Erythroblast (primary cell): ENCODE measurements around the gene CLASP1.

ENCODE experiments used
- DNase-seq, 2 experiments: peaks; one replicate each; lab custom pipeline; 2025; lab: John Stamatoyannopoulos, UW
- GATA1 ChIP-seq: IDR thresholded peaks from 2 replicates; pipeline ENCODE4 v1.6.1; 2011; ENCODE audit warnings: low read depth, mild to moderate bottlenecking, control low read depth, low read length, moderate library complexity
- POLR2A ChIP-seq: IDR thresholded peaks from 2 replicates; pipeline ENCODE4 v1.6.1; 2011; ENCODE audit warnings: mild to moderate bottlenecking, low read length

CLASP1 gene

DNA sequence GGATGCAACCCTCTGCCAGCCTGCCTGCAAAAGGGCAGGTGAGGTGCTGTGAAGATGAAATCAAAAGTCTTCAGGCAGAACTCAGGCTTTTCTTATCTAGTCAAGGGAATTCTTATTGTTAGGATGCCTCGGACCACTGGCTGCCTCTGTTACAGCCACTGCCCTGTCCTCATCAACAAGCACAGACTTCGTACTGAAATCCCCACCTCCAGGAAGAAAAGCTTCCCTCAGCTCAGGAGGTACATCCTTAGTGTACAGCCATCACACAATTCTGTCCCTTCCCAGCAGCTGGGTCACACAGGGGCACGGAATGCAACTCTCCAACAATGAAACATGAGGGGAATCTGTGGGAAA lies 128.6 kb downstream of the CLASP1 start:
- DNase-seq, result no peak
- TF ChIP-seq GATA1 (no peak), POLR2A (no peak)

DNA sequence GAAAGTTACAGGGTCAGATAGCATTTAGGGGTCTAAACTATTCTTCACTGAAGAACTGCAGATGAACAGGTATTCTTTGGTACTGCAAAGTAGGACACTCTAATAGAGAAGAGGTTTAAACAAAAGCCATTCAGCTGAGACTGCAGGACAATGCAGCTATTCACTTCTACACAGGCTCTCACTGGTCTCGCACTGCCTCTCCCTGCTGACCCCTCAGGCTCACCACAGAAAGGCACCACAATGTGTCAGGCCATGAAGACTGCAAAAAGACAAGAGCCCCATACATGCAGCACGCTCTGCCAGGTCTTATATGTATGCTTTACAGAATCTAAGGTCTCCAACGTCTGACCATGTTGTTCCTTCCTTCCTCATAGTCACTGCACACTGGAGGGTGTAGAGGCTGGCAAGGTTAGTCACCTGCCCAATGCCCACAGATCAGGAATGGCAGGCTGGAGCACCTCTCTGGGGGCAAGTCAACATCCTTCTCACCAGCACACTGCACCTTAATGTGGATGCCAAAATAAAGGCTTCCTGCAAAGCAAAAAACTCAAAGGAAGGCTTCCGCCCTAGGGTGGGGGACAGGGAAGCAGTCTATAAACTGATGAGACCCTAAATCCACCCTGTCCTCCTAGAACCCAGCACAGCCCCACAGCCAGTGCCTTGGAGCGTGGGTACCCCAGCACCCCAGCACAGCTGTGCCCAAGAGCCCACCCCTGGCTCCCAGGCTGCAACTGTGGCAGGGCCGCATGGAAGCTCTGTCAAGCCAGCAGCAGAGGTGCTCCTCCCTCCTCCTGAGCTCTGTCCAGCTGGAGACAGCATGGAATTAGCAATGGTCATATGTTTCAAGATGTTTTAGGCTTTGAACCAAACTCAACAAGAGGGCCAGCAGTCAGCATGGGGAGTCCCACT lies 129.3 kb downstream of the CLASP1 start:
- TF ChIP-seq POLR2A (no peak), GATA1 (no peak)
- no peak for DNase-seq

DNA sequence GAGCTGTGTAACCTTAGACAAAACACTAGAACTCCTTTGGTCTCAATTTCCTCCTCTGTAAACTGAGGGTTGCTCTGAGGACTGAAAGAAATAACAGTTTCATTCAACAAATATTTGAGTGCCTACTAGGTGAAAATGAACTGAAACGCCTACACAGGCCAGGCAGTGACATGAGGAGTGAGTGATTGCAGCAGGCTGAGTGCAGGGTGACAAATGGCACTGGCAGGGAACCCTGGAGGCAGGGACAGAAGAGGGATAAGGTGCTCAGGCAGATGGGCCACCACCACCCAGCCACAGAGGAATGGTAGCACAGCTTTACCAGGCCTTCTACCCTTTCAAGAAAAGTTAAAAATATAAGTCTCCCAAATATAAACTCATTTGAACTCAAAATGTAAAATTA lies 130.1 kb downstream of the CLASP1 start:
- no peak for DNase-seq
- no peak for TF ChIP-seq POLR2A
- no peak for TF ChIP-seq GATA1

DNA sequence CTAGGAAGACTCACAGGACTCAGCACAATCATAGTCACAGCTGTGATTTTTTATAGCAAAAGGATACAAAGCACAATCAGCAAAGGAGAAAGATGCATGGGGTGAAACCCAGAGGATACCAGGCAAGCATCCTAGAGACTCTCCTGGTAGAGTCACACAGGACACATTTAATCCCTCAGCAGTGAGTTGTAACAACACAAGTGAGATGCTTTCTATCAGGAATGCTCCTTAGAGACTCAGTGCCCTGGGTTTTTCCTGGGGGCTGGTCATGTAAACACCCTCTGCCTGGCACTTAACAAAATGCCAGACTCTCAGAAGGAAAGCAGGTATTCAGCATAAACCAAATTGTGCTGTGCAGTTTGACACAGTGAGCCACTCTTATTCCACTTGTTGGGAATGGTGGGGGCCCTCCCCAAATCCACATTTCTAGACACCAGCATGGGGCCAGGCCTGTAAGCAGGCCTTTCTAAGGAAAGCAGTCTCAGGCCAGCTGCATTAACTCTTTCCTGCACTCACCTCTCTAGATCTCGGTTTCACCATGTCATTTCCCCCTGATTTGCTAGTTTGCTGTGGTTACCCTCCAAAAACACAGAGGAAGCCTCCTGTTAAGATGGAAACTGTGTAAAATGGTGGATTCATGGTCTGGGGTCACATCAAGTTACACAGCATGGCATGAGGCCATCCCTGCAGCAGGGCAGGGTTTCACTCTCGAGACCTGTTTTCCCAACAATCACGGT lies 135.5 kb downstream of the CLASP1 start:
- TF ChIP-seq GATA1 (no peak), POLR2A (no peak)
- no peak for DNase-seq

DNA sequence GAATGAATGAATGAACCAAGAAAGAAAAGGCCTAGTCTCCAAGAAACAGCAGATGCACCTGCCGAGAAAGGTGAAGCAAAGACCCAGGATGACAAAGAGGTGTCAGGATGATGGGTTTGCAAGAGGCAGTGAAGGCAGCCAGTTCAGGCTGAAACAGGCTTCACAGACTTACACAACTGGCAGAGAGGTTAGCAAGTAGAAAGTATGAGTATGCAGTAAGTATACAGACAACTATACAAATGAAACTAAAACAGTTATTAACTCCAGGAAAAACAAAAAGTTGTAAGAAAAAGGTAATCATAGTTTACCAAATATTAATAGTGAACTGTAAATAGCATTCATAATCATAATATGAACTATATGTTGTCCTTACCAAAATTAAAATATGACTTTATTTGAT lies 138.4 kb downstream of the CLASP1 start:
- DNase-seq, result no peak
- TF ChIP-seq GATA1, result no peak
- no peak for TF ChIP-seq POLR2A

DNA sequence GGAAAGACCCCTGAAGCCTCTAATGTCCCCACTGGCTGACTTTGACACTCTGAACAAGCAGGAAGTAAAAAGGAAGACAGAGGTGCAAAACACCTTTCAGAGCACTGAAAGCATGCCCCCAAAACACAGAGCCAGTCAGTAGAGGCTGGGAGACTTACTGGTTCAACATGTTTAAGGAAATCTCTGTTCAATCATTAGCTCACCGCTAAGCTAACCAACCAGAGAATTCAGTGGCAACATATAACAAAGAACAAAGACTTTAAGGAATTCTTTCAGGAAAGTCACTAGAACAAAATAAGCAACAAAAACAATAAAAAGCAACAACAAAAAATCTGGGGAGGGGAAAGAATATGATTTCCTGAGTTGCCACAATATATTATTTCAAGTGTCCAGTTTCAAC lies 142.6 kb downstream of the CLASP1 start:
- TF ChIP-seq GATA1 (no peak), POLR2A (no peak)
- no peak for DNase-seq

DNA sequence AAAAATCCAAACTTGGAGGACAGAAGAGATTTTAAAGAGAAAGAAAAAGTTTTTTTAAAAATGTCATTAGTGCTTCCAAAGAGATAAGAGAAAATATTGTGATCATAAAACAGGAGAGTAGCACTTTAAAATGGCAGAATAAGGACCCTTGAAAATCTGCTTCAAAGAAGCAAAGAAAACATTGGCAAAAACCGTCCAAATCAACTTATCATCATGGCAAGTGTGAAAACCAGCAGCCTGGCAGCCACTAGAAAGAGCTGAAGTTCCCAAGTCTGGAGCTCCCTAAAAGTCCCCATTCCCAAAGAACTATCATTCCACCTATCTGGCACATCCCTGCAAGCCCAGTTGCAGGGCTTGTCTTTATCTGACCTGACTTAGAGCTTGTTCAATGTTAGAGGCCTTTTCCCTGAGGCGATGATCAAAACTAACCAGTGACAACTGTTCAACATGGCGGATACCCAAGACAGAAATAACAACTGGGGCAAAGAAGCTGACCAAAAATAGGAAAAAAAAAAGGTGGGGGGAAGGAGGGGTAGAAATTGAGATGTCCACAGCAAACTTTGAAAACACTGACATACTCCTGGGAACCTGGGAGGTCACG lies 143.2 kb downstream of the CLASP1 start:
- no peak for TF ChIP-seq GATA1
- no peak for TF ChIP-seq POLR2A
- no peak for DNase-seq

DNA sequence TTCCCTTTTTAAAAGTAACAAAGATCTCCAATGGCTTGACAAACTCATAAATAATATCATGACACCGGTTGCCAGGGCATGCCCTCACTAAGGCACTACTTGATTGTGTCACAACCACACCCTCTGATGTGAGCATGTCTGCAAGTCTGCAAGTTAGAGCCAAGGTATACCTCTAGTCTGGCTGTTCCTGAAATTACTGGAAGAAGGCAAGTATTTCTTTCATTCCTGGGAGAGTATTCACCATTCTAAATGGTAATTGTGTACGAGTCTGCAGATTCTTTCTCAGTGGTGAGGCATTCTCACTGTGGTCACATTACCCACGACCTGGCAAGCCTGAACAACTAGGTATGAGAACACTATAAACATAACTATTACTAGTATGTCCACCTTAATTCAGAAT lies 144.3 kb downstream of the CLASP1 start:
- DNase-seq, result peak in 1 of 2 experiments; percentile 5
- no peak for TF ChIP-seq GATA1
- TF ChIP-seq POLR2A, result no peak

DNA sequence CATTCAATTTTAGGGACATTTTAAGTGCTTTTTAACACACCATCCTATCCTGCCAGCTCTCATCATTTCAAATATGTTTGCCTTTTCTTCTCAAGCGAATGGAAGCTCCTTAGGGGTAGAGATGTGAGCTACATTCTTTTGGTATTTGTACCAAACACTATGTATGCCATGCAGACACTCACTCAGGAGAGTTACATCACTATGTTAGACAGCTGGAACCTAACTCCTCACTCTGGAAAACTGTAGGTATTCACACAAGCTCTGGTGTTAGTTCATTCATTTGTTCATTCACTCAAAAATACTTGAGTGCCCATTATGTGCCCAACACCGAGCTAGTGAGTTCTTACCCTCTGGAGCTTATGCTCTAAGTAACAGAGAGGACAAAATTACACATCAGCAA lies 144.9 kb downstream of the CLASP1 start:
- TF ChIP-seq GATA1 (no peak), POLR2A (no peak)
- DNase-seq, result no peak

DNA sequence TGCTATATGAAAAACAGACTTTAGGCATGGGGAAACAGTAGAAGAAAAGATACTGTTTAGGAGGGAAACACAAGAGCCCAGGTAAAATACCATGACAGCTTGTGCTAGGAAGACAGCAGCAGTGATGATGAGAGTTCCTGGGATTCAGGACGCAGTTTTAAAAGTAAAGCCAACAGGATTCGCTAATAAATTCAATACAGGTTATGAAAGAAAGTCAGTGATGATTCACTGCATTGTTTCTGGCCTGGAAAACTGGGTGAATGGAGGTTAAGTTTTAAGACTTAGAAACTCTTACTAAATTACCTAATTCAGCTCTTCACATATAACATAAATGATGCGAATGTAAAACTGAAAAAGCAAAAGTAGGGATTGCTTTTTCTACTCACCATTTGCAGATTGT lies 146.5 kb downstream of the CLASP1 start:
- TF ChIP-seq POLR2A, result no peak
- no peak for TF ChIP-seq GATA1
- no peak for DNase-seq

DNA sequence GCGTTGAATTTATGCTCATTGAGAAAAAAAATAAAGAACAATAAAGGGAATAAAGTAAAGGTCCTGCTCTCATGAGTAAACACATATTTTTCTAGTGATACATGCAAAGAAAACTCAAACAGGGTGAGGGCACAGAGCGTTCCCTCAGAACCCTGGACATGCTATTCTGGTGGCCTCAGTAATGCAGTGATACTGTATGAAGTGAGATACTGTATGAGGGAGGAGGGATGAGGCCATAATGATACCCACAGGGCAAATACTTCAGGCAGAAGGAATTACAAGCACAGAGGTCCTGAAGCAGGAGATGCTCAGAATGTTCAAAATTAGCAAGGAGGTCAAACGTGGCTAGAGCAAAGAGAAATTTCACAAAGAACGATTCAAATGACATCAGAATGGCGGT lies 147.0 kb downstream of the CLASP1 start:
- TF ChIP-seq GATA1 (no peak), POLR2A (no peak)
- no peak for DNase-seq

DNA sequence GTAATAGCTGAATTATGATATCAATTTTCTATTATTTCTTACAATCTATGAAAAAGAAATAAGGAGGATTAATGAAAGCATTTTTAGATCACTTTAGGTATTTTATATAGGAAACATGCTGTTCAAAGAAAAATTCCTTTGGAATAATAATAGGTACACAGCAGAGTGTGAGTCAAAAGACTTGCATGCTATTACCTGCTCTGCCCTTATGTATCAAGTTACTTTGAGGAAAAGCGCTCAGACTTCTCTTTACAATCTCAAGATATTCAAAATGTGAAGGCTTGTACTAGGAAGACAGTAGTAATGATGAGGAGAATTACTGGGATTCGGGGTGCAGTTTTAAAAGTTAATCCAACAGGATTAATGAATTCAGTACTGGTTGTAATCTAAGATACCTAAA lies 147.7 kb downstream of the CLASP1 start:
- no peak for TF ChIP-seq GATA1
- no peak for TF ChIP-seq POLR2A
- DNase-seq, result no peak

DNA sequence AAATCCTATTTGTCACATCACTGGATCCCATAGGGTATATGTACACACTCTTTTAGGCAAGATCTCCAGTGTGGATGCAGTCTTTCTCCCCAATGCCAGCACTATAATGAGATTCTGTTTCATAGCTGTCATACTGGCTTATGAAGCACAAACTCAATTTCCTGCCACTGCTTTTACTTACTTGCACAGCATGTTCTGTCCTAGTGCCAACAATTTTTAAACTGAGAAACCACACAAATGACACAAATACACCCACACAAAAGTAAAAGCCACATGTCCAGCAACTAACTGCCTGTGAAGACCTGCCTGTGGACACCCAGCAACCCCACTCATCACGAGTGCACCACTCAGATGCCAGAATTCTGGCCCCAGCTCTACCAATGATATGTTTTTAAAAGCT lies 148.2 kb downstream of the CLASP1 start:
- TF ChIP-seq POLR2A (no peak), GATA1 (no peak)

DNA sequence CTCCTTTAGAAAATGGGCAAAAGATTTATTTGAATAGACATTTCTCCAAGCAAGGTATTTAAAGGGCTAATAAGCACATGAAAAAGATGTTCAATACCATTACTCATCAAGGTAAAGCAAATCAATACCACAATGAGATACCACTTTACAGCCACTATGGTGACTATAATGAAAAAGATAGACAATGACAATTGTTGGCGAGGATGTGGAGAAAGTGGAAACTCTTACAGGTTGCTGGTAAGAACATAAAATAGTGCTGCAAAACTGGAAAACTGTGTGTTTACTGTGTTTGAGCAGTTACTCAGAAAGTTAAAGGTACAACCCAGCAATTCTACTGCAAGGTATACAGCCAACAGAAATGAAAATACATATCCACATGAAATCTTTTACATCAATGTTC lies 150.5 kb downstream of the CLASP1 start:
- DNase-seq, result no peak
- TF ChIP-seq POLR2A (no peak), GATA1 (no peak)

More for the DNA sequence above, 148.2 kb downstream of the CLASP1 start:
- DNase-seq, result no peak
